Keratinocyte (primary cell): ENCODE results near the gene DBNDD1. TPM values are rescaled to one million over a fixed set of nuclear protein-coding genes. Genes with fewer than 3 reads are reported as not detected.

ENCODE experiments used
- DNase-seq: peaks from one replicate; pipeline ENCODE4 v3.0.0-alpha.2; 2011; ENCODE audit warnings: low read depth, missing footprints, low spot score
- FAIRE-seq: peaks from 2 replicates; lab custom pipeline; 2011; peaks lifted over from hg19 to GRCh38; lab: Jason Lieb, UNC
- H2AFZ ChIP-seq: 2 replicates; pipeline ENCODE4 v1.6.0; 2012; ENCODE audit warnings: low read length, control low read depth, inconsistent platforms; ENCODE audit not compliant: control insufficient read depth
- H3K27ac ChIP-seq: 2 replicates; pipeline ENCODE4 v1.5.1; 2011; ENCODE audit warnings: low read length; ENCODE audit not compliant: control insufficient read depth, insufficient read depth
- H3K27me3 ChIP-seq: 3 replicates; pipeline ENCODE4 v1.6.0; 2011; ENCODE audit warnings: low read length; ENCODE audit not compliant: control insufficient read depth, insufficient read depth; ENCODE audit errors: extremely low read depth
- H3K36me3 ChIP-seq, 2 experiments: 2 replicates in 1 of 2; 3 replicates in 1 of 2; pipeline ENCODE4 v1.5.1; 2011; ENCODE audit warnings: low read length in 2 of 2, mild to moderate bottlenecking in 1 of 2; ENCODE audit not compliant: control insufficient read depth in 2 of 2, insufficient read depth in 2 of 2; ENCODE audit errors: extremely low read depth in 1 of 2
- H3K4me1 ChIP-seq: 3 replicates; pipeline ENCODE4 v1.5.1; 2011; ENCODE audit warnings: low read length; ENCODE audit not compliant: control insufficient read depth, insufficient read depth; ENCODE audit errors: extremely low read depth
- H3K4me2 ChIP-seq: 3 replicates; pipeline ENCODE4 v1.6.0; 2011; ENCODE audit warnings: low read depth, low read length; ENCODE audit not compliant: control insufficient read depth, insufficient read depth; ENCODE audit errors: extremely low read depth
- H3K4me3 ChIP-seq, 3 experiments: fragments of 200-600 bp in 1 of 3; sonication (generic) in 1 of 3; 2 replicates in 2 of 3; 3 replicates in 1 of 3; pipeline ENCODE4 v1.5.1; 2011 to 2016; ENCODE audit warnings: low read length in 3 of 3, mild to moderate bottlenecking in 3 of 3, control low read depth in 2 of 3, inconsistent platforms in 1 of 3, low read depth in 1 of 3, mixed read lengths in 1 of 3, mixed run types in 1 of 3, moderate library complexity in 1 of 3; ENCODE audit not compliant: control insufficient read depth in 2 of 3, insufficient read depth in 2 of 3; ENCODE audit errors: extremely low read depth in 1 of 3
- H3K79me2 ChIP-seq: 2 replicates; pipeline ENCODE4 v1.6.0; 2012; ENCODE audit warnings: low read length; ENCODE audit not compliant: control insufficient read depth, insufficient read depth
- H3K9ac ChIP-seq: 3 replicates; pipeline ENCODE4 v1.6.0; 2011; ENCODE audit warnings: low read length; ENCODE audit not compliant: control insufficient read depth, insufficient read depth; ENCODE audit errors: extremely low read depth
- H3K9me1 ChIP-seq: 3 replicates; pipeline ENCODE4 v1.6.0; 2011; ENCODE audit warnings: low read length; ENCODE audit not compliant: control insufficient read depth, insufficient read depth; ENCODE audit errors: extremely low read depth
- H3K9me3 ChIP-seq: 2 replicates; pipeline ENCODE4 v1.5.1; 2012; ENCODE audit warnings: low read depth, low read length; ENCODE audit not compliant: control insufficient read depth
- H4K20me1 ChIP-seq: 3 replicates; pipeline ENCODE4 v1.6.0; 2011; ENCODE audit warnings: low read length; ENCODE audit not compliant: control insufficient read depth, insufficient read depth; ENCODE audit errors: extremely low read depth
- CTCF ChIP-seq, 3 experiments: IDR thresholded peaks in 1 of 3; conservative IDR thresholded peaks in 1 of 3; optimal IDR thresholded peaks in 1 of 3; 2 replicates in 2 of 3; 3 replicates in 1 of 3; pipeline versions ENCODE3 to v1.5.1; 2011; ENCODE audit warnings: low read length in 3 of 3, mild to moderate bottlenecking in 3 of 3, moderate library complexity in 2 of 3, control low read depth in 1 of 3, inconsistent platforms in 1 of 3; ENCODE audit not compliant: insufficient read depth in 2 of 3; ENCODE audit errors: extremely low read depth in 1 of 3
- EZH2 ChIP-seq: IDR thresholded peaks from one replicate; pipeline ENCODE4 v1.6.1; 2012; ENCODE audit warnings: inconsistent platforms, mild to moderate bottlenecking, low read length, moderate library complexity
- dilution Hi-C: fragments of 300-500 bp; cut with MboI; formaldehyde crosslinking; loops from one replicate; pipeline ENCODE4 v1.7.0; 2020; ENCODE audit warnings: low sequenced_read_pairs; ENCODE audit not compliant: extremely low pct_ligation_motif_present
- polyA plus RNA-seq, 5 experiments: library from polyadenylated mRNA; depleted of rRNA in 3 of 5; stranded (reverse) in 3 of 5; stranded (forward) in 1 of 5; unstranded in 1 of 5; fragments of >200 nt; gene quantifications; 1 replicate in 1 of 5; 2 replicates in 3 of 5; 3 replicates in 1 of 5; pipeline versions ENCODE4 v1.2.1 to v1.2.3, GENCODE V29; 2011 to 2012; ENCODE audit warnings: missing spikeins in 2 of 5, low read depth in 1 of 5, low replicate concordance in 1 of 5

The DBNDD1 gene
- polyA plus RNA-seq, 1 donor (not counting 4 experiments of a cell fraction or from before 2014, with no cell fraction given) = 1.7 TPM

GRCh38 chr16:89994389-89994720 lies 24.9 kb downstream of the DBNDD1 start:
- H3K4me1 ChIP-seq = no peaks in the 10 kb centered on the region
- DNase-seq (no peak), FAIRE-seq (no peak)
- dilution Hi-C loops = no loop called here
- no peaks in the 10 kb centered on the region for H3K27me3 ChIP-seq
- peak overlapping the region; percentile 4 for H3K9ac ChIP-seq
- H3K9me1 ChIP-seq = no peaks in the 10 kb centered on the region
- peak overlapping the region; percentile 87 for H3K27ac ChIP-seq
- no peaks in the 10 kb centered on the region for H3K79me2 ChIP-seq
- H3K4me2 ChIP-seq = no peak overlapping the region
- H3K9me3 ChIP-seq = peaks cover 37% of the 10 kb centered on the region
- peak overlapping the region in 1 of 3 experiments; percentile 17 for H3K4me3 ChIP-seq
- H2AFZ ChIP-seq = no peak overlapping the region
- peaks cover 27 to 47% of the 10 kb centered on the region in 2 experiments for H3K36me3 ChIP-seq
- TF ChIP-seq CTCF (optimal IDR thresholded peaks at IDR 0.05 in 1 of 3, IDR thresholded peaks at IDR 0.05 in 1 of 3, conservative IDR thresholded peaks at IDR 0.05 in 1 of 3; ENCODE audit: extremely low read depth in 1 of 3, insufficient read depth in 2 of 3, low read length in 3 of 3) (no peak), EZH2 (no peak)
- peaks cover 5% of the 10 kb centered on the region for H4K20me1 ChIP-seq

- Histone ChIP-seq H3K9me3 (peaks cover 37% of the 10 kb centered on the region), H3K9ac (no peak overlapping the region), H4K20me1 (peaks cover 5% of the 10 kb centered on the region), H3K27me3 (no peaks in the 10 kb centered on the region), H3K4me3 (peak overlapping the region in 1 of 3 experiments; percentile 17), H3K36me3 (peaks cover 27 to 49% of the 10 kb centered on the region in 2 experiments), H3K4me2 (no peak overlapping the region), H2AFZ (no peak overlapping the region), H3K4me1 (no peaks in the 10 kb centered on the region), H3K27ac (peak overlapping the region; percentile 87), H3K9me1 (no peaks in the 10 kb centered on the region), H3K79me2 (no peaks in the 10 kb centered on the region)
- no peak for TF ChIP-seq CTCF (optimal IDR thresholded peaks at IDR 0.05 in 1 of 3, IDR thresholded peaks at IDR 0.05 in 1 of 3, conservative IDR thresholded peaks at IDR 0.05 in 1 of 3; ENCODE audit: extremely low read depth in 1 of 3, insufficient read depth in 2 of 3, low read length in 3 of 3)
- DNase-seq = no peak
- no peak for FAIRE-seq
- dilution Hi-C loops = no loop called here
Observed at GRCh38 chr16:89993971-89994370, 25.3 kb downstream of the DBNDD1 start.
